IPS-18a (cell line): ENCODE measurements around the gene NPY4R.
"Not testable (repeated sequence)": the region's sequence is repeated elsewhere in the genome, so short reads cannot be mapped to it uniquely, and the experiment has no call there.

ENCODE experiments used
- H3K27ac ChIP-seq: one replicate; pipeline ENCODE4 v1.5.1; 2013; ENCODE audit warnings: low read length
- H3K27me3 ChIP-seq: one replicate; pipeline ENCODE4 v1.6.1; 2013; ENCODE audit warnings: mild to moderate bottlenecking, low read length; ENCODE audit not compliant: control insufficient read depth, insufficient read depth
- H3K36me3 ChIP-seq: one replicate; pipeline ENCODE4 v1.6.1; 2013; ENCODE audit warnings: low read depth, low read length; ENCODE audit not compliant: control insufficient read depth
- H3K4me1 ChIP-seq: one replicate; pipeline ENCODE4 v1.6.1; 2013; ENCODE audit warnings: low read depth, low read length; ENCODE audit not compliant: control insufficient read depth
- H3K4me3 ChIP-seq: one replicate; pipeline ENCODE4 v1.5.1; 2013; ENCODE audit warnings: low read length
- H3K9ac ChIP-seq: one replicate; pipeline ENCODE4 v1.6.1; 2013; ENCODE audit warnings: mild to moderate bottlenecking, low read length, moderate library complexity
- H3K9me3 ChIP-seq: one replicate; pipeline ENCODE4 v1.6.1; 2013; ENCODE audit warnings: low read depth, low read length; ENCODE audit not compliant: control insufficient read depth

The NPY4R gene

DNA sequence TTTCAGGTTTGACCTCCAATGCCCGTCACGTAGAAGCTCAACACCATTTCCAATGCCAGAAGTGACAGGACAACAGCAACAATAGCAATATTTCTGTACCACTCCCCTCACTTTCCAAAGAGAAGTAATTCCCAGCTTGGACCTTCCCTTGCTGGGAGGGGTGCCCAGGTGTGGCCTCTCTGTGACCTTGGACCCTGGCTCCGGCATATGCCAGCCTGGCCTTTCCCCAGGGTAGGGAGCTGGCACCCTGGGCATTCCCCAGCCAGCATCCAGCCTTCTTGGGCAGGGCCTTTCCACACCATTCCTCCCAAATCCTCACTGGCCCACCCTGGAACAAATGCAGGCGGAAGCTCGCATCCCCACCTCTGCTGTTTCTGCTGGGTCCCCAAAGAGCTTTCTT is 53.1 kb downstream of the NPY4R start:
- not testable (repeated sequence) for H3K4me3 ChIP-seq

DNA sequence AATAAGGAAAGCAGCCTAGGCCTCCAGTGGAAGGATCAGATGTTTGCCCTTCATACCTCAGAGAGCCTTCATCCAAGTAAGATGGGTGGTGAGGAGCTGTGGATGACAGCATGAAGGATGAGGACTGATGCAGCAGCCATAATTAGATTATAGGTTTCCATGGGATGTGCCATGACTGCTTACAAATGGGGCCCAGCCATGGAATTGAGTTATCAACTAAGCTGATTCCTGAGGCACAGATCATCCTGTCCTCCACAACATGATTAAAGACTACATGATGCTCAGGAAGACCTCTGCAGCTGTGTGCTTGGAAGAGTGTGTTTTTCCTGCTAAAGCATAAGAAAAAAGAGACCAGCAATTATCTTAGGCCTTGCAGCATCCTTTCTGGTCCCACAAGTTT is 54.6 kb downstream of the NPY4R start:
- not testable (repeated sequence) for H3K9ac ChIP-seq, H3K27me3 ChIP-seq, H3K4me1 ChIP-seq, H3K36me3 ChIP-seq, H3K9me3 ChIP-seq, H3K4me3 ChIP-seq, H3K27ac ChIP-seq

More for the DNA sequence above, 53.1 kb downstream of the NPY4R start:
- H3K4me1 ChIP-seq, H3K9ac ChIP-seq, H3K27me3 ChIP-seq, H3K36me3 ChIP-seq, H3K27ac ChIP-seq, H3K9me3 ChIP-seq: not testable (repeated sequence)
